Common myeloid progenitor, CD34-positive (primary cell): Measurements from ENCODE around the gene WWOX.

ENCODE experiments used
- CTCF ChIA-PET: fragments of 350-600 bp; sonication (Branson Sonifier 250); formaldehyde crosslinking; loops from one replicate; lab custom pipeline; 2021; ENCODE audit warnings: antibody characterized with exemption; lab: Charles Lee
- POLR2A ChIA-PET: fragments of 350-600 bp; sonication (Branson Sonifier 250); formaldehyde crosslinking; loops from one replicate; lab custom pipeline; 2021; ENCODE audit warnings: antibody characterized with exemption; lab: Charles Lee
- DNase-seq, 3 donors: peaks; one replicate each; pipeline versions ENCODE4 v3.0.0 to v3.0.0-alpha.2; 2013
- H3K27ac ChIP-seq, 2 experiments: 1 replicate in 1 of 2; 2 replicates in 1 of 2; pipeline ENCODE4 v1.7.0; 2013; ENCODE audit warnings: inconsistent platforms in 2 of 2, low read length in 2 of 2, mild to moderate bottlenecking in 2 of 2, low read depth in 1 of 2, moderate library complexity in 1 of 2; ENCODE audit not compliant: severe bottlenecking in 2 of 2, insufficient read depth in 1 of 2, poor library complexity in 1 of 2
- H3K27me3 ChIP-seq, 5 experiments: replicated peaks in 2 of 5; 1 replicate in 3 of 5; 2 replicates in 2 of 5; pipeline versions ENCODE4 v1.6.1 to v1.7.0; 2013; ENCODE audit warnings: low read length in 4 of 5, mild to moderate bottlenecking in 2 of 5, moderate library complexity in 2 of 5, inconsistent platforms in 1 of 5; ENCODE audit not compliant: insufficient read depth in 5 of 5, control insufficient read depth in 4 of 5
- H3K36me3 ChIP-seq, 4 experiments: 1 replicate in 2 of 4; 2 replicates in 2 of 4; pipeline versions ENCODE4 v1.6.1 to v1.7.0; 2013; ENCODE audit warnings: low read length in 3 of 4, control low read depth in 1 of 4, mild to moderate bottlenecking in 1 of 4; ENCODE audit not compliant: control insufficient read depth in 4 of 4, insufficient read depth in 4 of 4
- H3K4me1 ChIP-seq, 4 experiments: 1 replicate in 3 of 4; 2 replicates in 1 of 4; pipeline versions ENCODE4 v1.6.1 to v1.7.1; 2013; ENCODE audit warnings: low read length in 3 of 4, mild to moderate bottlenecking in 3 of 4, control low read depth in 1 of 4, inconsistent platforms in 1 of 4, moderate library complexity in 1 of 4; ENCODE audit not compliant: control insufficient read depth in 4 of 4, insufficient read depth in 4 of 4; ENCODE audit errors: control extremely low read depth in 1 of 4
- H3K4me3 ChIP-seq, 7 experiments: 1 replicate in 4 of 7; 2 replicates in 3 of 7; pipeline versions ENCODE4 v1.5.1 to v1.7.0; 2013; ENCODE audit warnings: mild to moderate bottlenecking in 7 of 7, low read length in 6 of 7, moderate library complexity in 6 of 7, inconsistent platforms in 2 of 7, low read depth in 2 of 7, control low read depth in 1 of 7; ENCODE audit not compliant: insufficient read depth in 4 of 7, control insufficient read depth in 1 of 7; ENCODE audit errors: extremely low read depth in 1 of 7
- H3K9me3 ChIP-seq, 5 experiments: 1 replicate in 4 of 5; 2 replicates in 1 of 5; pipeline versions ENCODE4 v1.6.1 to v1.7.1; 2013; ENCODE audit warnings: low read length in 4 of 5, mild to moderate bottlenecking in 2 of 5, inconsistent platforms in 1 of 5, low read depth in 1 of 5, moderate library complexity in 1 of 5; ENCODE audit not compliant: control insufficient read depth in 4 of 5, insufficient read depth in 2 of 5; ENCODE audit errors: control extremely low read depth in 1 of 5
- WGBS: methylation state at CpG from one replicate; pipeline ENCODE4 v1.1.5; 2013; ENCODE audit not compliant: insufficient coverage; 5-methylcytosine and 5-hydroxymethylcytosine counted together

The WWOX gene

DNA sequence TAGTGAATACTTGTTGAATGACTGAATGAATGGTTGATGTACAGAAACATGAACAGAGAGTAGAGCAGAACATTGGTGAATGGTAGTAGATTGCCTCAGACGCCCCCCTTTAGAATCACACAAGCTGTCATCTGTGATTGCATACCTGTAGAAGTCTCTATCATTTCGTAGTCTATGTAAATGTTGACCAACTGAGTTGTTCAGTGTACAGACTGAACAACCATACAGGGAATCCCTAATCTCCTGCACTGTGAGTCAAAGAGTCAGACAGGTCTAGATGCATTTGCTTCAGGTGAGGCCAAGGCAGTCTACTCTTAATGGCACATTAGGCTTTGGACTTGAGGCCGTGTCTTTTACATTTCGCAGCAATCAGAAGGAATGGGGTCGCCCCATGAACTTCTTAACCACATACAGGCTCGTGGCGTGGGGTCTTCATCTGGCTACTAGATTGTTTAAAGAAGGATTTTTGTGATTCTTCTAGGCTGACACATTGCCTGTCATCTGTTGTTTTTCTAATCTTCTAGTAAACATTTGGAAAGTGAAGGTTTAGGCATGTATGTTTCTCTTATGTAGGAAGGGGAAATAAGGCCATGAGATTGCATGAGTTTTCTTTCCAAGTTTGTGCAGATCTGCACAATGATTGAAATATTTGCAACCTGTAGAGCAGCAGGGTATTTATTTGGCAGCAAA is 157.4 kb downstream of the WWOX start:
- no peaks in the 10 kb centered on the region for H3K4me1 ChIP-seq
- POLR2A ChIA-PET = no interaction called here
- H3K36me3 ChIP-seq = no peaks in the 10 kb centered on the region
- no peaks in the 10 kb centered on the region for H3K9me3 ChIP-seq
- H3K27me3 ChIP-seq = no peaks in the 10 kb centered on the region
- H3K4me3 ChIP-seq = no peak overlapping the region
- no peak for DNase-seq
- CTCF ChIA-PET = no interaction called here
- no CpG with 5 or more reads among the region's 7 CpGs for WGBS
- H3K27ac ChIP-seq = no peak overlapping the region

DNA sequence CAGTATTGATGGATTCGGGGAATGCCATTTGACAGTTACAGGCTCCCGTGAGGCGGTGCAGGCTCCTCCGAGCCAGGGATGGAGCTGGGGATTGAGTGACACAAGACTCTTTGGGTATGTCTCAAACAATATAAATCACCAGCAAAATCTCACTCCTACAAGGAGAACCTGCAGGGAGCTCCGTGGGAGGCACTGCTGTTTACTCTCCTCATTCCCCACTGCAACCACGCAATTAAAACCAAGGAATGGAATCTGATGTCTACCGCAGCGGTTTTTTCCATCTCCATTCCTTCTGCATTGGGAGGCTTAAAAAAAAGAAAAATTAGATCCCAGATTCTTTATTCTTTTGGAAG is 157.9 kb downstream of the WWOX start:
- DNase-seq = no peak
- WGBS = 100% methylated on average over 1 of the region's 8 CpGs

DNA sequence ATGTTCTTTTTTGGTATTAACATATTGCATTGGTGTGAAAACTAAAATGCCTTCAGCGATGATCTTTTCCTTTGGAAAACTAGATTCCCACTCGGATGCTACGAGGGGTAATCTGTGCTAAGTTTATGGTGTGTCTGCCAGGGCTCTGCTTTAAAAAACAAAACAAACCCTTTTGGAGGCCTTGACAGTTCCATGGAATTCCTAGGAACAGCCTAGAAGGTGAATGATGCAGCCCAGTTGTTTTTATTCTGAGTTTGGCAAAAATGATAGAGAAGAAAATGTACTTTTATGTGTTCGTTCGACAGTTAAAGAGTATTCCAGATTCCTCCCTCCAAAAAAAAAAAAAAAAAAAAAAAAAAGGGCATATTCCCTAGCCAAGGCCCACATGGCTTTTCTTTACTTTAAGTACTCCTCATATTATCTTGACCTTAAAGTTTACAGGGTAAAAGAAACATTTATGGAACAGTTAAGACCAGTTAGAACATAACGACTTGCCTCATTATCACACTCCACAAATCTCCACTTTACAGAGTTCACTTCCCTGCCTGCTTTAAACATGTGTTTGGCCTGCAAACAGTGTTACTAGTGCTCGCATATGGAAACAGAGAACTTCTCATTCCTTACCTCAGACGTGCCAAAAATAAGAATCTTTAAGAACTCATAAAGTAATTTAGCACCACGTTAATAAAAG is 159.1 kb downstream of the WWOX start:
- H3K27ac ChIP-seq = no peak overlapping the region
- ChIA-PET CTCF (no interaction called here), POLR2A (no interaction called here)
- 84% methylated on average over 4 of the region's 9 CpGs for WGBS
- H3K4me3 ChIP-seq = no peak overlapping the region
- H3K4me1 ChIP-seq = no peaks in the 10 kb centered on the region
- H3K36me3 ChIP-seq = peaks cover 0 to under 1% (median 0%) of the 10 kb centered on the region in 4 experiments
- peak in 1 of 3 donors; percentile 4 for DNase-seq
- H3K27me3 ChIP-seq = no peaks in the 10 kb centered on the region
- no peaks in the 10 kb centered on the region for H3K9me3 ChIP-seq

More for the DNA sequence above, 157.9 kb downstream of the WWOX start:
- no peaks in the 10 kb centered on the region for H3K27me3 ChIP-seq
- no peaks in the 10 kb centered on the region for H3K9me3 ChIP-seq
- CTCF ChIA-PET = no interaction called here
- no peaks in the 10 kb centered on the region for H3K36me3 ChIP-seq
- POLR2A ChIA-PET = no interaction called here
- no peak overlapping the region for H3K4me3 ChIP-seq
- H3K27ac ChIP-seq = no peak overlapping the region
- H3K4me1 ChIP-seq = no peaks in the 10 kb centered on the region

DNA sequence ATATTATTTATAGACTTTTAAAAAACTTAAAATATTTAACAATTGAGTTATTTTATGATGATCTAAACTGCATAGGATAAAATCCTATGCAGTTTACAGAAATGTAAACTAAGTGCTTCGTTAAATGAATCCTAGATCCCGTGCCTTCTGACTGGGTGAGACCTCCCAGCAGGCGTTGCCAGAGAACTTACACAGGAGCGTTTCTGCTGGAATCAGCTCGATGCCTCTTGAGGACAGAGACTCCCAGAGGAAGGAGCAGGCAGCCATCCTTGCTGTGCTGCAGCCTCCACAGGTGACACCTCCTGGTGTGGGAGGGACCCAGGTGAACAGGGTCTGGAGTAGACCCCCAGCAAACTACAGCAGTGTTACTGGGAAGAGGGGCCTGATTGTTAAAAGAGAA is 160.4 kb downstream of the WWOX start:
- CTCF ChIA-PET = no interaction called here
- Histone ChIP-seq H3K4me1 (no peaks in the 10 kb centered on the region), H3K27me3 (no peaks in the 10 kb centered on the region), H3K9me3 (peaks cover 0 to 9% (median 0%) of the 10 kb centered on the region in 5 experiments), H3K36me3 (peaks cover 0 to 6% (median 2%) of the 10 kb centered on the region in 4 experiments), H3K27ac (no peak overlapping the region), H3K4me3 (no peak overlapping the region)
- DNase-seq = no peak
- POLR2A ChIA-PET = no interaction called here
- 97% methylated on average over 4 of the region's 5 CpGs for WGBS

DNA sequence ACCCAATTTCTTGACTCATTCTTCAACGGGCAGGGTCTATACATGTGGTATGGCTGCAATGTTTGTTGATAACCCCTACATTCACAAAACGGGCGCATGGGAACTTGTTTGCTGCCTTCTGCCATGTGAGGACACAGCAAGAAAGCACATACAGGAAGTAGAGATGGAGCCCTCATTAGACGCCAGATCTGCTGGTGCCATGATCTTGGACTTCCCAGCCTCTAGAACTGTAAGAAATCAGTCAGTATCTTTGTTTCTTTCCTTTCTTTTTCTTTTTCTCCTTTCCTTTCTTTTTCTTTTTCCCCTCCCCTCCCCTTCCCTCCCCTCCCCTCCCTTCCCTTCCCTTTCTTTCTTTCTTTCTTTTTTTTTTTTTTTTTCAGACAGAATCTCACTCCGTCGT is 165.2 kb downstream of the WWOX start:
- H3K4me1 ChIP-seq = no peaks in the 10 kb centered on the region
- H3K27ac ChIP-seq = no peak overlapping the region
- no peak overlapping the region for H3K4me3 ChIP-seq
- DNase-seq = no peak
- H3K9me3 ChIP-seq = peaks cover 0 to 9% (median 0%) of the 10 kb centered on the region in 5 experiments
- ChIA-PET CTCF (no interaction called here), POLR2A (no interaction called here)
- no peaks in the 10 kb centered on the region for H3K27me3 ChIP-seq
- peaks cover 0 to 6% (median 2%) of the 10 kb centered on the region in 4 experiments for H3K36me3 ChIP-seq
- WGBS = 100% methylated on average over 3 of the region's 6 CpGs

DNA sequence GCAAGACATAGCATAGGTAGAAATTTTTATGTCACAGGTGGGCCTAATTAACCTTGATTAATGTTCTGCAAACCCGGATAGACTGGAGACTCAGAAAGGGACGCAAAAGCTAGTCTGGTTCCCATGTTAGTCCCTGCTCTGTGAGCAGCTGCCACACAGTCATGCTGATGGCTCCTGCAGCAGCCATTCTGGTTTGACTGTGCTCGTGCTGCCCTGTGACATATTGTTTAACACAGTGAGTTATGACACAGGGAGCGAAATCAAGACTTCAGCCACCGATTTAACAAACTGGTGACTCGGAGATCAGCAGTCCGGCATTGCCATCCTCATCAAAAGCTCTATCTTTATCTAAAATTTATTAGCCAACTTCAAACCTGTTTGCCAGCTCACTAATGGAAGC is 169.8 kb downstream of the WWOX start:
- ChIA-PET CTCF (interaction anchor here (0.6 to 0.8 kb wide), 2 partner anchors 37 to 54 kb away, joined by 3 read pairs; no protein-coding TSS in a partner anchor), POLR2A (no interaction called here)
- Histone ChIP-seq H3K4me1 (no peaks in the 10 kb centered on the region), H3K4me3 (no peak overlapping the region), H3K27me3 (no peaks in the 10 kb centered on the region), H3K9me3 (peaks cover 0 to 6% (median 0%) of the 10 kb centered on the region in 5 experiments), H3K36me3 (peaks cover 0 to 4% (median 2%) of the 10 kb centered on the region in 4 experiments), H3K27ac (no peak overlapping the region)
- DNase-seq = no peak
- WGBS = 97% methylated on average over 7 of the region's 7 CpGs

DNA sequence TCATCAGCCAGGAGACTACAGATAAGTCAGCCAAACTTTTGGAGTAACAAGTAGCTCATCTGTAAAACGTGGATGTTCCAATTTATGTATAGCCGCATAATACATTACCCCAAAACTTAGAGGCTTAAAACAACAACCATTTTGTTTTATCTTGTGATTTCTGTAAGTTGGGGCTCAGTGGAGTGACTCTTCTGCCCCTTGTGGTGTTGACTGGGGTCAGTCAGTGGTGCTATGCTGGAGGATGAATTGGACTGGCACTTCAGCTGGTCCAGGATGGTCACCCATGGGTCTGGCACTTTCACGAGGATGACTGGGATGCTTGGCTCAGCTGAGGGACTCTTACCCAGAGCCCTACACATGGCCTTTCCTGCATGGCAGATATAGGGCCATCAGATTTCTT is 172.5 kb downstream of the WWOX start:
- H3K4me3 ChIP-seq = no peak overlapping the region
- 90% methylated on average over 1 of the region's 3 CpGs for WGBS
- DNase-seq = no peak
- peaks cover 0 to 1% (median 0%) of the 10 kb centered on the region in 5 experiments for H3K9me3 ChIP-seq
- H3K27ac ChIP-seq = no peak overlapping the region
- no peaks in the 10 kb centered on the region for H3K36me3 ChIP-seq
- H3K4me1 ChIP-seq = no peaks in the 10 kb centered on the region
- ChIA-PET CTCF (no interaction called here), POLR2A (no interaction called here)
- no peaks in the 10 kb centered on the region for H3K27me3 ChIP-seq
